ENCODE results near the gene PSTPIP2. TPM values are rescaled to one million over a fixed set of nuclear protein-coding genes. Genes with fewer than 3 reads are reported as not detected.

PSTPIP2 gene
- total and polyA plus RNA-seq, 2 of the 8 experiments (the other 6 are each of a cell fraction or from before 2014, with no cell fraction given) = 1.8 to 2.4 TPM

DNA sequence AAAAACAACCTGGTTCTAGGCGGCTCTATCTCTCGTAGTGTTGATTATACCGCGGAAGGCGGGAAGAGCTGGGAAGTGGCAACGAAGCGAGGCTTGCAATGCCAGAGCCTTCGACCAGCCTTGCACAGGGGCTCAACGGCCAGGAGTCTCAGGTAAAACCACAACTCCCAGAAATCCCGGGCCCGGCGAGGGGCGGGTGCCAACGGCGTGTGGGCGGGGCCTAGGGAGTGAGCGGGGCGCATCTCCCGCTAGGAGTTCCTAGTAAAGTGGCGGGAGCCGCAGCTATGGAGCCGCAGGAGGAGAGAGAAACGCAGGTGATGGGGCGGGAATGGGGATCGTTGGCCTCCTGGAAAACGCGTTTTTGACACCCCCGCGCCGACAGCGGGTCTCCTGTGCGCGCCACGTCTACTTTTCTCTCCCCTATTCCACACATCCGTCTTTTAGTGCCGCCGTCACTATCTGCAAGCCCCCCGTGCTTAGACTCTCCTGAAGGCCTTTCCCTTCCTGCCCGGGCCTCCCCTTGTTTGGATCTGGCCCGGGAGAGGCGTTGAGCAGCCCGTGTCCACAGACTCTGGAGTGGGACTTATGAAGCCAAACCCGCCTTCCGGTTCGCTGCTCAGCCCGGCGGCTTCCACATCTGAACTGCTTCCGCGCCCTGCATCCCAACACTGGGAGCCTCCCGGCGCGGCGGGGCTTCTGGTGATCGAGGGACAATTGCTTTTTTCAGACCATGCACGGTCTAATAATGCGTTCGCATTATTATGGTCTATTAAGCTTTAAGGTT, 32.3 kb upstream of the PSTPIP2 start, which contains the start of gene HAUS1:
TSS of gene HAUS1 (plus strand) at position 258 of the 784 bp plus-strand sequence. CDS start at position 285, 27 bp downstream.
- Histone ChIP-seq H2AK5ac (ENCODE audit: low read depth, low read length) (no peak within 1 kb of the TSS), H4K91ac (replicated peaks; ENCODE audit: insufficient read length, low read length) (no peak within 1 kb of the TSS), H3K27me3 (replicated peaks in 1 of 4; ENCODE audit: control insufficient read depth in 3 of 4, extremely low read depth in 1 of 4, insufficient read depth in 3 of 4, low read length in 3 of 4) (no peaks in the 10 kb centered on the region), H2BK12ac (ENCODE audit: low read depth, low read length) (no peak within 1 kb of the TSS), H3K18ac (ENCODE audit: extremely low read depth, low read length) (peak within 1 kb of the TSS; percentile 44), H3K36me3 (ENCODE audit: control insufficient read depth in 2 of 4, insufficient read depth in 4 of 4, low read length in 3 of 4) (peaks cover 0 to 28% (median 7%) of the 10 kb centered on the region in 4 experiments; a peak in 5 of 8 replicates), H3K79me2 (ENCODE audit: control insufficient read depth in 1 of 2, insufficient read depth in 2 of 2, low read length in 2 of 2) (peaks cover 0 to 16% of the 10 kb centered on the region in 2 experiments; a peak in 2 of 4 replicates), H3K23ac (ENCODE audit: insufficient read length) (no peak within 1 kb of the TSS), H4K5ac (ENCODE audit: insufficient read length, low read depth, low read length) (peak within 1 kb of the TSS; percentile 23), H2BK120ac (replicated peaks; ENCODE audit: low read depth, low read length) (no peak within 1 kb of the TSS), H3K14ac (ENCODE audit: insufficient read length) (no peak within 1 kb of the TSS), H3K4me3 (ENCODE audit: extremely low read depth in 1 of 4, insufficient read depth in 2 of 4, low read depth in 3 of 4, low read length in 4 of 4) (peak within 1 kb of the TSS; percentile 73 to 88 (median 82)), H2BK20ac (ENCODE audit: low read length) (no peak within 1 kb of the TSS), H2AFZ (ENCODE audit: low read length) (peak within 1 kb of the TSS; percentile 64; the same call in 1 of the 2 replicates), H3K9ac (replicated peaks in 1 of 4; ENCODE audit: extremely low read depth in 1 of 4, low read depth in 3 of 4, low read length in 3 of 4) (peak within 1 kb of the TSS; percentile 89 to 97 (median 92)), H3K23me2 (ENCODE audit: low read depth, low read length) (no peaks in the 10 kb centered on the region), H3K79me1 (ENCODE audit: low read depth, low read length) (no peaks in the 10 kb centered on the region; the same call in 1 of the 2 replicates), H4K20me1 (replicated peaks in 1 of 2; ENCODE audit: control insufficient read depth in 1 of 2, insufficient read depth in 2 of 2, low read length in 2 of 2) (no peaks in the 10 kb centered on the region), H3K4ac (replicated peaks; ENCODE audit: insufficient read length, low read depth, low read length) (peak within 1 kb of the TSS; percentile 4), H3K9me3 (ENCODE audit: insufficient read depth in 2 of 2, low read depth in 1 of 2, low read length in 1 of 2) (no peaks in the 10 kb centered on the region), H3K27ac (ENCODE audit: low read depth, low read length) (peak within 1 kb of the TSS; percentile 81), H3K56ac (replicated peaks; ENCODE audit: insufficient read length, low read depth, low read length) (peak within 1 kb of the TSS; percentile 42), H3K4me2 (ENCODE audit: insufficient read depth in 1 of 2, low read depth in 2 of 2, low read length in 2 of 2) (peak within 1 kb of the TSS; percentile 67), H2BK15ac (ENCODE audit: low read length) (no peak within 1 kb of the TSS), H4K8ac (ENCODE audit: extremely low read depth, insufficient read depth, low read length) (peak within 1 kb of the TSS; percentile 96), H2BK5ac (ENCODE audit: low read depth, low read length) (peak within 1 kb of the TSS; percentile 67; the same call in 1 of the 2 replicates), H3K4me1 (replicated peaks in 1 of 4; ENCODE audit: control insufficient read depth in 3 of 4, insufficient read depth in 4 of 4, low read length in 3 of 4) (no peaks in the 10 kb centered on the region; a peak in 1 of 7 replicates)
- ChIA-PET CTCF (ENCODE audit: partially characterized antibody) (interaction anchor here (1.2 kb wide), 1 partner anchor 39 kb away, joined by 3 read pairs; no protein-coding TSS in a partner anchor), POLR2A (ENCODE audit: partially characterized antibody) (interaction anchor here (1.0 to 1.4 kb wide), 5 partner anchors 9 to 43 kb away, joined by 3 to 7 read pairs (median 4); partner anchors contain the start of gene PSTPIP2)
- DNase-seq (ENCODE audit: low read depth in 1 of 2, low spot score in 2 of 2) (peak; percentile 70 to 97), FAIRE-seq (no peak)
- 1% methylated on average over 49 of the region's 57 CpGs; no CpG with 5 or more reads in 1 of the 2 experiments for WGBS, 2 experiments (ENCODE audit: extremely low coverage in 1 of 2, insufficient coverage in 1 of 2, insufficient read length in 1 of 2, insufficient replicate concordance in 2 of 2, low coverage in 1 of 2, low lambda C conversion rate in 2 of 2, missing lambda C conversion rate in 1 of 2)
- TF ChIP-seq BRCA1 (IDR thresholded peaks at IDR 0.05; ENCODE audit: low read depth, low read length) (no peak), CREB1 (IDR thresholded peaks at IDR 0.05) (no peak), SRF (IDR thresholded peaks at IDR 0.05; ENCODE audit: low read depth, low read length) (no peak), HDAC2 (IDR thresholded peaks at IDR 0.05; ENCODE audit: borderline replicate concordance in 1 of 2, low read depth in 2 of 2, low read length in 2 of 2) (no peak), CTBP2 (IDR thresholded peaks at IDR 0.05; ENCODE audit: borderline replicate concordance, insufficient read depth, insufficient read length, low read length) (no peak), ASH2L (IDR thresholded peaks at IDR 0.05; ENCODE audit: low read length) (peak; percentile 74), NRF1 (IDR thresholded peaks at IDR 0.05; ENCODE audit: low read depth, low read length) (no peak), TEAD4 (IDR thresholded peaks at IDR 0.05; ENCODE audit: low read depth, low read length) (no peak)
- TF ChIP-seq, protein P1, sequence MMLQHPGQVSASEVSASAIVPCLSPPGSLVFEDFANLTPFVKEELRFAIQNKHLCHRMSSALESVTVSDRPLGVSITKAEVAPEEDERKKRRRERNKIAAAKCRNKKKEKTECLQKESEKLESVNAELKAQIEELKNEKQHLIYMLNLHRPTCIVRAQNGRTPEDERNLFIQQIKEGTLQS (IDR thresholded peaks at IDR 0.05; ENCODE audit: insufficient read depth, low read depth, low read length) = no peak
